ENCODE results near the gene TMEM205.
"Not testable (repeated sequence)": the region's sequence is repeated elsewhere in the genome, so short reads cannot be mapped to it uniquely, and the experiment has no call there.

TMEM205 gene

DNA sequence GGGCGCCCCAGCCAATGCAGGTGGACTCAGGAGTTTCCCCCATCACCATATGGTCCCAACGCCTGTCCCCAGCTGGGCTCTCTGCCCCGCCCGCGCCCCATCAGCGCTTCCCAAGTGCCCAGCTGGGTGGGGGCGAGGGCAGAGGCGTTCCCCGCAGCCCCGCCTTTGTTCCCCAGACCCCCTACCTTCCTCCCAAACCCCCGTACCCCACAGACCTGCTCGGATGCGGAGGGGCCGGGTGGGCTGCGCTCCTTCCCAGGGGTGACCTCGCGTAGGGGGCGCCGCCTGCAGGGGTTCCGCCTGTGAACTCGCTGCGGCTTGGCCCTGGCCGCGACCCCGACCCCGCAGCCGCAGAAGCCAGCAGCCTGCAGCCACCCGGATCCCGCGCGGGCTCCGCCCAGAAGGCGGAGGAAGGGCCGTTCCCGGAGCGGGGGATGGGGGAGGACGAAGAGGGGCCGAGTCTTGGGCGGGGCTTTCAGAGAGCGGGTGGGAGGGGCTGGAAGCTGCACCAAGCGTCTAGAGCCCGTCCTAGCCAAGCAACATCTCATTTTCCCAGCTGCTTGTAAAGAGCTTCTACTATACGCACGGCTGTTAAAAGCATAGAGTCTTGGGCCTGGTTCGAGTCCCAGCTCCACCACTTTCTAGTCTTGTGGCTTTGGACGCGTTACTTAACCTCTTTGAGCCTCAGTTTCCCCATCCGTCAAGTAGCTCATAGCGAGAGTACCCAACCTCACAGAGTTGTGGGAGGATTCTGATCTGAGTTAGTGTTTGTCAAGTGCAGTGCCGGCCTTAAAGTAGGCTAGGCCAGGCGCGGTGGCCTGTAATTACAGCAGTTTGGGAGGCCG lies 6.6 kb downstream of the TMEM205 start, which contains the start of gene RAB3D:
RAB3D (minus strand) TSS at position 404 of the 845 bp plus-strand sequence. CDS start 2,258 bp downstream, outside the sequence.
- DNase-seq (ENCODE audit: low spot score): peak; percentile 79
- Mint-ChIP-seq H3K4me3 (peak within 1 kb of the TSS; percentile 84), H3K27me3 (ENCODE audit: low read depth) (no peaks in the 10 kb centered on the region), H3K9me3 (no peaks in the 10 kb centered on the region), H3K27ac (peak within 1 kb of the TSS; percentile 45), H3K36me3 (ENCODE audit: low read depth) (peaks cover 17% of the 10 kb centered on the region), H3K4me1 (ENCODE audit: low read depth) (peaks cover 19% of the 10 kb centered on the region)

DNA sequence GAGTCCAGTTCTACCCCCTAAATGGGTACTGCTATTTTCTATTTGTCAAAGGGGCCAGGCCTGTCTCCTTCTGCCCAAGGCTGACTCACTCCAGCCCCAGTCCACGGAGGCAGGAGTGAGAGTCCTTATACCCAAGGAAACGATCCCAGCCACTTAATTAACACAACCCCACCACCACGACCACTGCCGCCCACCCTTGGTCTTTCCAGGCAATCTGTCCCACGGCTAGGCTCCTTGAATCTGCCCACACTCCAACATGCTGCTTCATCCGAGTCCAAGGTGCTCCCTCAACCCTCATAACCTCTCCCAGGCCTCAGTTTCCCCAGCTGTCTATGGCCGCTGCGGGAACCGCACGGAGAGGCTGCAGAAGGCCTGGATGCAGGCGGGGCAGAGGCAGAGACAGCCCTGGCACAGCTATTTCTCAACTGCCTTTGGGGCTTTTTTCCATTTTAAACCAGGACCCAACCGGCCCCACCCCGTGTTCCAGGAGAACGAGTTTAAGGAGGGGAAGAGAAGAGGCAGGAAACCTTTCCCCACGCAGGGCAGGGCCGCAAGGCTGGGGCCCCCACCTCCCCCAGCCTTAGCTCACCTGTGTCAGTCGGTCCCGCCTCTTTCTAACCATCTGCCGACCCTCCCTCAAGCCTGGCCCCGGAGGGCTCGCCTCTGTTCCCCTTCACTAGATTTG lies 7.4 kb downstream of the TMEM205 start:
- Mint-ChIP-seq H3K27me3 (ENCODE audit: low read depth) (no peaks in the 10 kb centered on the region), H3K9me3 (no peaks in the 10 kb centered on the region), H3K27ac (no peak overlapping the region), H3K36me3 (ENCODE audit: low read depth) (peaks cover 20% of the 10 kb centered on the region), H3K4me1 (ENCODE audit: low read depth) (peaks cover 17% of the 10 kb centered on the region), H3K4me3 (peak overlapping the region; percentile 84)
- no peak for DNase-seq (ENCODE audit: low spot score)

DNA sequence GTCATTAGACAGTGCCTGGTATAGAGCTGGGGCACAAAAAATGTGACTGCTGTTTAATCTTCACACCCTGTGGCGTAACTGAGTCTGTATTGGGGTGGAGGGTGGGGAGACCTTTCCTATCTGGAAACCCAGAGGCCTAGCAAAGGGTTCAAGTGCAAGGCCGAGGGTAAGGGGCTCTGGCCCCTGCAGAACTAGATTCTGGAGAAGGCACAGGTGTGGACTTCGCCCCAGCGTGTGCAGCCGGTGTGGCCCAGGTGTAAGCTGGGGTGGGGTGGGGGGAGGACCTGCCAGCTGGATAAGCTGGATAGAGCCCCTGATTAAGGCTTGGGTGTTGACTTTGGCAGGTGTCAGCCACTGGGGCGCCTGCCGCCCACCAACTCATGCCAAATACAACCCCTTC lies 7.9 kb downstream of the TMEM205 start:
- H3K36me3 Mint-ChIP-seq (ENCODE audit: low read depth): peaks cover 22% of the 10 kb centered on the region
- H3K27me3 Mint-ChIP-seq (ENCODE audit: low read depth): no peaks in the 10 kb centered on the region
- H3K4me3 Mint-ChIP-seq: no peak overlapping the region
- no peak for DNase-seq (ENCODE audit: low spot score)
- H3K27ac Mint-ChIP-seq: no peak overlapping the region
- no peaks in the 10 kb centered on the region for H3K9me3 Mint-ChIP-seq
- H3K4me1 Mint-ChIP-seq (ENCODE audit: low read depth): peaks cover 17% of the 10 kb centered on the region

DNA sequence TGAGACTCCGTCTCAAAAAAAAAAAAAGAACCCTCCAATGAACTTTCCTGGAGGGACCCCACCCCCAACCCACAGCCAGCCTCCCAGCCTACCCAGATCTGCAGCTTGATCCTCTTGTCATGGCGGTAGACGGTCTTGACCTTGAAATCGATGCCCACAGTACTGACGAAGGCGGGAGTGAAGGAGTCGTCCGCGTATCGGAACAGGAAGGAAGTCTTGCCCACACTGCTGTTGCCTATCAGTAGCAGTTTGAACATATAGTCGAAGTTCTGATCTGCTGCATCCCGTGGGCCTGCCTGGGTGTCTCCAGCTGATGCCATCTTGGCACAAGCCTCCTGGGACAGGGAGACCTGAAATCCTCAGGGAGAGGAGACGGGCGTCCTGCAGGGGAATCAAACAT lies 9.0 kb downstream of the TMEM205 start:
- H3K4me1 Mint-ChIP-seq (ENCODE audit: low read depth): peaks cover 17% of the 10 kb centered on the region
- no peaks in the 10 kb centered on the region for H3K27me3 Mint-ChIP-seq (ENCODE audit: low read depth)
- H3K9me3 Mint-ChIP-seq: no peaks in the 10 kb centered on the region
- H3K36me3 Mint-ChIP-seq (ENCODE audit: low read depth): peaks cover 22% of the 10 kb centered on the region
- H3K4me3 Mint-ChIP-seq: peak overlapping the region; percentile 18
- H3K27ac Mint-ChIP-seq: no peak overlapping the region
- no peak for DNase-seq (ENCODE audit: low spot score)

DNA sequence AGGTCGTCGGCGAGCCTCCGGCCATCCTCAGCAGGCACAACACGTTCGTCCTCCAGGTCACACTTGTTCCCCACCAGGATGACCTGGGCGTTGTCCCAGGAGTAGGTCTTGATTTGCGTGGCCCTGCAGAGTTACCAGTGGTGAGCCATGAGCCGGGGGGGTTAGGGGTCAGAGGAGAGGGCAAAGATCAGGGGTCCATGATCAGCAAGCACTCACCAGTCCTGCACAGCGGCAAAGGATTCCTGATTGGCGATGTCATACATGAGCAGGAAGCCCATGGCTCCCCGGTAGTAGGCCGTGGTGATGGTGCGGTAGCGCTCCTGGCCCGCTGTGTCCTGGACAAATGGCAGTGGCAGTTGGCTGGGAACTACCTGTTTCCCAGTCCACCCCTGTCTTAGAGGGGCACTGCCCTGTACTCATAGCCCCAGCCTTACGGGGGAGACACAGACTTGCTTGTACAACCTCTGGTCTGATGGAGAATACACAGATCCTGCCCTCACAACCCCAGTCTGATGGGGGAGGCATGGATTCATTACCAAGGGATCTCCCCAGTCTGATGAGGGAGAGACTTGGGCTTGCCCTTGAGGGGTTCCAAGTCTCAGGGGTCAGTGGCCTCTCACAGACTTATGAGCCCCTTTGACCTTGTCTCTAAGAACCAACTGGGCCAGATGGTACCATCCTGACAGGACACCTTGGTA lies 10.5 kb downstream of the TMEM205 start:
- H3K27ac Mint-ChIP-seq: no peak overlapping the region
- DNase-seq (ENCODE audit: low spot score): no peak
- H3K27me3 Mint-ChIP-seq (ENCODE audit: low read depth): no peaks in the 10 kb centered on the region
- H3K36me3 Mint-ChIP-seq (ENCODE audit: low read depth): peaks cover 22% of the 10 kb centered on the region
- no peak overlapping the region for H3K4me3 Mint-ChIP-seq
- H3K4me1 Mint-ChIP-seq (ENCODE audit: low read depth): peaks cover 17% of the 10 kb centered on the region
- H3K9me3 Mint-ChIP-seq: no peaks in the 10 kb centered on the region

DNA sequence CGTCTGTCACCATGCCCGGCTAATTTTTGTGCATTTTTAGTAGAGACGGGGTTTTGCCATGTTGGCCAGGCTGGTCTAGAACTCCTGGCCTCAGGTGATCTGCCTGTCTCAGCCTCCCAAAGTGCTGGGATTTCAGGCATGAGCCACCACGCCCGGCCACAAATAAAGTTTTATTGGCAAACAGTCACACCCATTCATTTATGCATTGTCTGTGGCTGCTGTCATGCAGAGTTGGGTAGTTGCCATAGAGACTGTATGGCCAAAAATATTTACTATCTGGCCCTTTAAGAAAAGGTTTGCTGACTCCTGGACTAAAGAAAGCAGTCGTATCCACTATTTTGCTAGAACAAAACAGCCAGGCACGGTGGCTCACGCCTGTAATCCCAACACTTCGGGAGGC lies 12.2 kb downstream of the TMEM205 start:
- not testable (repeated sequence) for H3K9me3 Mint-ChIP-seq; H3K4me3 Mint-ChIP-seq; H3K27ac Mint-ChIP-seq; H3K27me3 Mint-ChIP-seq (ENCODE audit: low read depth); DNase-seq (ENCODE audit: low spot score)
- Mint-ChIP-seq H3K4me1 (ENCODE audit: low read depth) (peaks cover 13% of the 10 kb centered on the region), H3K36me3 (ENCODE audit: low read depth) (peaks cover 22% of the 10 kb centered on the region)

DNA sequence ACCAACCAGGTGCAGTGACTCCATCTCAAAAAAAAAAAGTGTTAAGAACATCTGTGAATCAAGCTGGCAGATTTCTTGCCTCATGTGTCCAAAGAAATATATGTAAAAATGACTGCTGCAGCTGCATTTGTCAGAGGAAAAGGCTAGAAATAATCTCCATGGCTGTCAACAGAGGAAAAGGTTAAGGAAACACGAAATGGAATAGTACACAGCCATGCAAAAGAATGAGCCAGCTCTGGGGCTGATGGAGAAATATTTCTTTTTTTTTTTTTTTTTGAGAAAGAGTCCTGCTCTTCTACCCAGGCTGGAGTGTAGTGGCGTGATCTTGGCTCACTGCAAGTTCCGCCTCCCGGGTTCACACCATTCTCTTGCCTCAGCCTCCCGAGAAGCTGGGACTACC lies 13.2 kb downstream of the TMEM205 start:
- Mint-ChIP-seq H3K27ac (no peak overlapping the region), H3K27me3 (ENCODE audit: low read depth) (no peaks in the 10 kb centered on the region), H3K4me1 (ENCODE audit: low read depth) (peaks cover 7% of the 10 kb centered on the region), H3K4me3 (no peak overlapping the region), H3K36me3 (ENCODE audit: low read depth) (peaks cover 22% of the 10 kb centered on the region), H3K9me3 (no peaks in the 10 kb centered on the region)
- DNase-seq (ENCODE audit: low spot score): no peak

DNA sequence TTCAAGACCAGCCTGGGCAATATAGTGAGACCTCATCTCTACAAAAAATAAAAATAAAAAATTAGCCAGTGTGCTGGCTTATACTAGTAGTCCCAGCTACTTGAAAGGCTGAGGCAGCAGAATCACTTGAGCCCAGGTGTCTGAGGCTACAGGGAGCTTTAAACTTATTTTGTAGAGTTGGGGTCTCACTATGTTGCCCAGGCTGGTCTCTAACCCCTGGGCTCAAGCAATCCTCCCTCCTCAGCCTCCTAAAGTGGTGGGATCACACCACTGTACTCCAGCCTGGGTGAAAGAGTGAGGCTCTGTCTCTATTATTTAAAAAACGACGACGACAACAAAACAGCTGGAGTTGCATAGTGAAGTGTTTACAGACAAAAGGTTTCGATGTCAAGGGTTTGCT lies 14.6 kb downstream of the TMEM205 start:
- H3K27ac Mint-ChIP-seq: no peak overlapping the region
- H3K36me3 Mint-ChIP-seq (ENCODE audit: low read depth): peaks cover 19% of the 10 kb centered on the region
- H3K27me3 Mint-ChIP-seq (ENCODE audit: low read depth): no peaks in the 10 kb centered on the region
- no peak for DNase-seq (ENCODE audit: low spot score)
- no peaks in the 10 kb centered on the region for H3K9me3 Mint-ChIP-seq
- H3K4me3 Mint-ChIP-seq: no peak overlapping the region
- H3K4me1 Mint-ChIP-seq (ENCODE audit: low read depth): no peaks in the 10 kb centered on the region

DNA sequence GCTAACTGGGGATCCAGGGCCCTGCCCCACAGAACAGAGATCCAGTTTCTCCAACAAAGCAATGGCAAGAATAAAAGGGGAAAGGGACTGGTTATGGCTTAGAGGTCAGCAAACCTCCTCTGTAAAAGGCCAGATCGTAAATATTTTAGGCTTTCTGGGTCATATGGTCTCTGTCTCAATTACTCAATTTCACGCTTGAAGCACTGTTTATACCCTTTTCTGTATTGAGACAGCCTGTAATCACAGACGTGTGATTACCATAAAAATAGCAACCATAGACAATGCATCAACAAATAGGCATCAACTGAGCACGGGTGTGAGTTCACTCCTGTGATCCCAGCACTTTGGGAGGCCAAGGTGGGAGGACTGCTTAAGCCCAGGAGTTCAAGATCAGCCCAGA lies 15.9 kb downstream of the TMEM205 start:
- no peak for DNase-seq (ENCODE audit: low spot score)
- peaks cover 8% of the 10 kb centered on the region for H3K36me3 Mint-ChIP-seq (ENCODE audit: low read depth)
- H3K27me3 Mint-ChIP-seq (ENCODE audit: low read depth): no peaks in the 10 kb centered on the region
- H3K4me3 Mint-ChIP-seq: no peak overlapping the region
- H3K4me1 Mint-ChIP-seq (ENCODE audit: low read depth): no peaks in the 10 kb centered on the region
- H3K27ac Mint-ChIP-seq: no peak overlapping the region
- no peaks in the 10 kb centered on the region for H3K9me3 Mint-ChIP-seq

DNA sequence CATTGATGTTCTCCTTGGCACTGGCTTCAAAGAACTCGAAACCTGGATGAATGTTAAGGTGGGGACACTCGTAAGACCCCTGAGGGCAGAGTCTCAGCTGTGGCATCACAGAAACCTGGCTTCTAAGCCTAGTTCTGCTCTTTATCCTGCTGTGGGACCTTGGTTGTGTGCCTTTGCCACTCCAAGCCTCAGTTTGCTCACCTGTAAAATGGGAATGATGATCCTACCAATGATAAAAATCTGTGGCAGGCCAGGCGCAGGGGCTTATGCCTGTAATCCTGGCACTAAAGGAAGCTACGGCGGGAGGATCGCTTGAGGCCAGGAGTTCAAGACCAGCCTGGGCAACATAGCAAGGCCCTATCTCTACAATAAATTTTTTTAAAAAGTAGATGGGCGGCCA lies 20.5 kb downstream of the TMEM205 start:
- Mint-ChIP-seq H3K4me1 (ENCODE audit: low read depth) (peaks cover 26% of the 10 kb centered on the region), H3K9me3 (no peaks in the 10 kb centered on the region), H3K4me3 (no peak overlapping the region), H3K27me3 (ENCODE audit: low read depth) (no peaks in the 10 kb centered on the region), H3K27ac (no peak overlapping the region), H3K36me3 (ENCODE audit: low read depth) (peaks cover 4% of the 10 kb centered on the region)
- DNase-seq (ENCODE audit: low spot score): no peak

DNA sequence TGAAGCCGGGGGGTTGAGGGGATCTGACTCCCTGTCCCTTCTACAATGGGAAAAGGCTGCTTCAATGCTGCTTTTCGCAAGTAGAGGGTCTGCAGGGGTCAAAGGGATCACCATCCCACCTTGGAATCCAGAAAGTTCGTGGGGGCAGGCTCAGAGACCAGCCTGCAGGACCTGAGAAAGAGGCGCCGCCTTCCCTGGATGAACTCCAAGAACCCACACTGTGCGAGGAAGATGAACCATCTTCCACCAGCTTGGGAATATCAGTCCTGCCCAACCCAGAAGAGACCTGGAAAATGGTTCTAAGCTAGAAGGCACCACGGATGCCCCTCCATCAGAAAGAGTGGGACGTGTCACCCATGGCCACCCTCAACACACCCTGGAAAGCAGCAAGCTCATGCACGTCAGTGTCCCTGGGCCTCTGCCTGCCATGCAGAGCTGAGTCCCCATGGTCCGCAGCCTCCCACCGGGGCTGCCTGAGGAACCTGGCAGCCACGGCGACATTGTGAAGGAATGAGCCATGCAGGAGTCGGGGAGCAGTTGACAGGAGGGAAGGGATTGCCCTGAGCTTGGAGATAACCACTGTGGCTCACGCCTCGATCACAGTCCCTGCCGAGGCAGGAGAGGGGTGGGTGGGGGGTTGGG lies 21.2 kb downstream of the TMEM205 start:
- DNase-seq (ENCODE audit: low spot score): no peak
- Mint-ChIP-seq H3K27me3 (ENCODE audit: low read depth) (no peaks in the 10 kb centered on the region), H3K27ac (peak overlapping the region; percentile 91), H3K4me1 (ENCODE audit: low read depth) (peaks cover 26% of the 10 kb centered on the region), H3K36me3 (ENCODE audit: low read depth) (peaks cover 4% of the 10 kb centered on the region), H3K9me3 (no peaks in the 10 kb centered on the region), H3K4me3 (peak overlapping the region; percentile 77)

DNA sequence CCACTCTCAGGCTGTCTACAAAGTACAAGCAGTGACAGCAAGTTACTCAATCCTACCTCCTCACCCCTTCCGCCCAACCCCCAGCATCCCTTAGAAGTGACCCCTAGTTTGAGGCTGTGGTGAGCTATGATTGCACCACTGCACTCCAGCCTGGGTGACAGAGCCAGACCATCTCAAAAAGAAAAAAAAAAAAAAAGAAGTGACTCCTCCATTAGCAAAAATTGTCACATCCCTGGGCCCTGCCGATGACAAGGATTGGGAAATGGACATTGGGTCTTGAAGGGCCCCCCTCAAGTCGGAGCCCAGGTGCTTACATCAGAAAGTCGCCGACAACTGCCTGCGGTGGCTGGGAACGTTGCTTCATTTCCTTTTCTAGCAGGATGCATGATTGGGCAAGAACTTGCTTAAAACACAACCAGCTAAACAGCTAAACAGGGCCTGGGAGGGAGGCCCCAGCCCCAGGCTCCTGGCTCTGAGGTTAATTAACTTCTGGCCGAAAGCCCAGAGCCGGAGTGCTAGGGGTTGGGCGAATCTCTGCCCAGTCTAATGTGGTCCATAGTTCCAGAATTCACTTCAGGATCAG lies 21.9 kb downstream of the TMEM205 start:
- Mint-ChIP-seq H3K36me3 (ENCODE audit: low read depth) (peaks cover 4% of the 10 kb centered on the region), H3K4me3 (peak overlapping the region; percentile 77), H3K27me3 (ENCODE audit: low read depth) (no peaks in the 10 kb centered on the region), H3K9me3 (no peaks in the 10 kb centered on the region), H3K4me1 (ENCODE audit: low read depth) (peaks cover 26% of the 10 kb centered on the region), H3K27ac (peak overlapping the region; percentile 91)
- DNase-seq (ENCODE audit: low spot score): peak; percentile 47

DNA sequence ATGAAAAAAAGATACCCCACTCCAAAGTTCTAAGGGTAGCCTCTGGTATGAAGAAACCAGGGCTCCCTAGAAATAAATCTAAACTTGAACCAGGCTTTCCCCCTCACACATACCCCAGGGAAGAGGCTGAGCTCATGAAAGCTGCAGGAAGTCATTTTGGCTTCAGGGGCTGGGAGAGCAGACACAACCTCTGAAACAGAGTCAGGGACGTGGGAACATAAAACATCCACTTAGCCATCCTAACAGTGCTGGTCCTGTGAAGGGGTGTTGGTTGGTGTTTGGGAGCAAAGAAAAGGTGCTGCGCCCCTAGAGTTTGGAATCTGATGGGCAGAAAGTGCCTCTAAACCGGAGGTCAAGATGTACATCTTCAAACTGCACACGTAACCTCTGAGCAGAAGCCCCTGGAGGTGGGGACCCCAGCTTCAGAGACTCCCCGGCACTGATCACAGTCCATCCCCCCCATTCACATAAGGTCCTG lies 22.4 kb downstream of the TMEM205 start:
- peaks cover 4% of the 10 kb centered on the region for H3K36me3 Mint-ChIP-seq (ENCODE audit: low read depth)
- H3K27ac Mint-ChIP-seq: peak overlapping the region; percentile 91
- H3K4me3 Mint-ChIP-seq: peak overlapping the region; percentile 77
- H3K9me3 Mint-ChIP-seq: no peaks in the 10 kb centered on the region
- DNase-seq (ENCODE audit: low spot score): no peak
- peaks cover 26% of the 10 kb centered on the region for H3K4me1 Mint-ChIP-seq (ENCODE audit: low read depth)
- H3K27me3 Mint-ChIP-seq (ENCODE audit: low read depth): no peaks in the 10 kb centered on the region

All from T-helper 2 cell treated with Interferon-gamma antibody and Interleukin-4, amounts not matched to agents 5 μg/mL and 100 μg/mL, for 36 hours (primary cell).